DMS153 treated with DMSO at 0.1 percent for 48 hours (cell line): ENCODE measurements around the gene EIF3J.

Experiments
- DNase-seq: peaks from one replicate; lab custom pipeline; 2025; ENCODE audit not compliant: unreplicated experiment; lab: John Stamatoyannopoulos, UW

EIF3J gene

GRCh38 chr15:44593042-44593736 lies 56.2 kb downstream of the EIF3J start:
- DNase-seq: no peak

GRCh38 chr15:44595246-44595645 lies 58.3 kb downstream of the EIF3J start:
- no peak for DNase-seq

GRCh38 chr15:44595656-44596510 lies 58.9 kb downstream of the EIF3J start:
- no peak for DNase-seq

GRCh38 chr15:44596511-44597010 lies 59.6 kb downstream of the EIF3J start:
- DNase-seq: no peak

- no peak for DNase-seq
Observed at GRCh38 chr15:44598066-44598465, 61.1 kb downstream of the EIF3J start.

- no peak for DNase-seq
Observed at GRCh38 chr15:44598892-44599291, 61.9 kb downstream of the EIF3J start.

- DNase-seq: no peak
Observed at GRCh38 chr15:44603126-44603525, 66.2 kb downstream of the EIF3J start.

- DNase-seq: no peak
Observed at GRCh38 chr15:44606740-44607139, 69.8 kb downstream of the EIF3J start.
